Stimulated activated CD4-positive, alpha-beta T cell treated with anti-CD3 and anti-CD28 coated beads, Interleukin-12 subunit alpha, Interleukin-12 subunit beta, amount 100 ng/mL, for 24 hours (primary cell): ENCODE results near the gene HSD17B10.
A peak's percentile ranks its signal among the peaks of the same experiment; 100 is the strongest.
"Not testable (repeated sequence)": the region's sequence is repeated elsewhere in the genome, so short reads cannot be mapped to it uniquely, and the experiment has no call there.

Source experiments
- DNase-seq, 2 experiments: peaks; one replicate each; pipeline ENCODE4 v3.0.0-alpha.2; 2020; ENCODE audit warnings: low read depth in 2 of 2

The HSD17B10 gene

DNA sequence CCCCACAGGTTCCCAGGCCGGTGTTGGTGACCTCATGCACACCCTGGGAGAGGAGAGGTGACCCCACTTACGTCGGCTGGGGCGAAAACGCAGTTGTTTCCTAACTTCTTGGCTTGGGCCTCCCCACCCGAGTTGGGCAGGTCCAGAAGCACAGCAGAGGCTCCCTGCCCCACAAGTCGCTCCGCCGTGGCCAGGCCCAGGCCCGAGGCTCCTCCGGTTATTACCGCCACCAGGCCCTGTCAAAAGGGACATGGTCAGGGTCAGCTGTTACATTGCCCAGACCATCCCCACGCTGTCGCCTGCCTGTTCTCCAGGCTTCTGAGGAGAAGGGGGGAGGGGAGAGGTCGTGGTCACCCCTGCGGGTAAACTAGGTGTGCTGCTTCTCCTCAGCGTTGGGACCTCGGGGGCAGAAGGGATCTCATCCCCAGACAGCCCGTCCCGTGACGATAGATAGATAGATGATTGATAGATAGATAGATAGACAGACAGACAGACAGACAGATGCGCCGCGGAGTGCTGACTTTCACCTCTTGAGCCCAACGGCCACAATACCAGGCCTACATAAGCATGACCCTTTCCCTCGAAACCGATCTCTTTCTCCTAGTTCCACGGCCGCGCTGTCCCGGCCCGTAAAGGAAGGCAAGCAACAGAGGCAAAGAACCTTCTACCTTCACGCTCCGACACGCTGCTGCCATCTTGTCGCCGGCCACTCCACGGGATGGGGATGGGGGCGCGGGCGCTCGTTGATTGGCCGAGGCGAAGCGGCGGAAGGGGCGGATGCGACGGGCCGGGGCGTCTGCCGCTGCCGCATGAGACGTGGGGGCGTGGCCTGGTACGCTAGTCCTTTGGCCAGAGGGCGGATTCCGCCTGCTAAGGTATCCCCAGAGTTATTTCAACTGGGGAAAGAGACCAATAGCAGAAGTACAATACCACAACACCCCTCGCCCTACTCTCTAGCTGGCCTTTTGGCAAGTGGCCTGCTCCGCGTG is at the start of gene HSD17B10:
Gene HSD17B10, minus strand, starts transcription at position 720 of the 989 bp plus-strand sequence. Its CDS starts 25 bp downstream, at position 695.
- peak; percentile 70 to 86 for DNase-seq

DNA sequence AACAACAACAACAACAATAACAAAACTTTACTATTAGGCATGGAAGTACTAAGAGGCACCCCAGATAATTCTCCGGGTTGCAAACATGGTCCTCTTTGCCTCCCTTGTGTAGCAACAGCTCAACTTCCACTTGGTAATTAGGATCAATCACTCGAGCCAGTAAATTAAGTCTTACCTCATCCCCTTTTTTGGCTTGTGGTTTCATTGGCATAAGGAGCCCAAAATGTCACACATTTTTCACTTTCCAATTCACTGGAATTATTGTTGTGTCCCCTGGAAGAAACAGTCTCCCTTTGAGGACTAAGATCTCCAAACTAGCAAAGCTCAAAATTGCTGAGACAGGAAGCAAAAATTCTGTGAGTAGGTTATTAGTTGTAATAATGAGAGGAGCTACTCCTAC is 49.2 kb upstream of the HSD17B10 start:
- no peak for DNase-seq

DNA sequence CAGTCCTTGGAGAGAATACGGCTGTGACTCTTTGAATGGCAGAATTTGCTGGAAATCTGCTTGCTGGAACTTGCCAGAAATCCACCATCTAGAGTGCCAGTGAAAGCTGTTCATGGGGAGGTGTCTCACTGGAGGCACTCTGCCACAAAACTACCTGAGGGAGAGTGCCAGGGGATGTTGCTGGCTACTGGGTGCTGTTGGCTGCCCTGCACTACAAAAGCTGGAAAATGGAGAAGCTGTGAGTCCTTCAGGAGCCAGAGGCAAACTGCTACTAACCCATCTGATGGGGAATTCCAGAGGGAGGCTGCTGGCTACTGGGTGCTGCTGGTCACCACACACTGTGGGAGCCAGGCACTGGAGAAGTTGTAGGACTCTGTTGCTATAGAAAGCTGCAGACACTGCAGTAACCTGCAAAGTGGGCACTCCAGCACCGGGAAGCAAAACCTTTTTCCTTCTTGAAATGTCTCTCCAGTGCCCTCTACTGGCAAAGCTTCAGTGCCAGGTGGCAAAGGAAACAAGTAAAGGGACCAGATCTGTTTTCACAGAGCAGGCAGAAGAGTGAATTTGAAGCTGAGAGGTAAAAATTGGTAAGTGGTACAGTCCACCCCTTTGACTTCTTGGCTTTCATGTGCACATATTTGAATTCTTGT is 47.8 kb upstream of the HSD17B10 start:
- DNase-seq: peak in 1 of 2 experiments; percentile 20

DNA sequence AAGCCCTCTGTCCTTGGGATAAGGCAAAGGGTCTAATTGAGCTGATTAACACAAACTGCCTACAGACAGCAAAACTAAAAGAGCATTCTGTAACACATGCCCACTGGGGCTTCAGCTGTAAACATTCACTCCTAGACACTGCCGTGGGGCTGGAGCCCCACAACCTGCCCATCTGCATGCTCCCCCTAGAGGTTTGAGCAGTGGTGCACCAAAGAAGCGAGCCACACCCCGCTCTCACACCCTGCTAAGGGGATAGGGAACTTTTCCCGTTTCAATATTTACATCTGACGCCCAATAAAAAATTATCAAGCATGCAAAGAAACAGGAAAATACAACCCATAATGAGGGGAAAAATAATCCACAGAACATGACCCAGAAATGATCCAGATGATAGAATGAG is 46.9 kb upstream of the HSD17B10 start:
- no peak for DNase-seq

DNA sequence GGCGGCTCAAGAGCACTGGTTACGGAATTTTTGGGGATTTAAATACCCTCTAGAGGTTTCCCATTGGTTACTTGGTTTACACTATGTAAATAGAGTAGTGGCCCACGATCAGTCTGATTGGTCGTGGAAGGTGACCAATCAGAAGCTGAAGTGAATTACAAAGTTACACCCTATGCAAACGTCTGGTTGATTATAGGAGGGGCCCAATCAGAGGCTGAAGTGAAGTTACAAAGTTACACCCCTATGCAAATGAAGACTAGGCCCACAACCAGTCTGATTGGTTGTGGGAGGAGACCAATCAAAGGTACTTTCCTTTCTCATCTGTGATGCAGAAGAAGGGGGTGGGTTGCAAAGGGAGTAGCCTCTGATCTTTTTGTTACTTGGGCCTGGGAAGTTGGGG is 45.1 kb upstream of the HSD17B10 start:
- no peak for DNase-seq

DNA sequence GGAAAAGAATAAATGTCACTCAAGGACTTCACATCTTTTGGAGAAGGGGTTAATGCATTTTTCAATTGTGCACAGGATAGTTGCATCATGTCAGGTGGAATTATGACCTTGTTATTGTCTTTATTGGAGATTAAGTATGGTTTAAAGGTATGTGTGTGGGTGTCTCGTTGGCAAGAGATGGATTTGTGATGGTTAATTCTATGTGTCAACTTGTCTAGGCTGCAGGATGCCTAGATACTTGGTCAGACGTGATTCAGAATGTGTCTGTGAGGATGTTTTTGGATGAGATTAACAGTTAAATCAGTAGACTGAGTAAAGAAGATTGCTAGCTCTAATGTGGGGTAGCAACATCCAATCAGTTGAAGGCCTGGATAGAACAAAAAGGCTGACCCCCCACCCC is 42.2 kb upstream of the HSD17B10 start:
- no peak for DNase-seq

DNA sequence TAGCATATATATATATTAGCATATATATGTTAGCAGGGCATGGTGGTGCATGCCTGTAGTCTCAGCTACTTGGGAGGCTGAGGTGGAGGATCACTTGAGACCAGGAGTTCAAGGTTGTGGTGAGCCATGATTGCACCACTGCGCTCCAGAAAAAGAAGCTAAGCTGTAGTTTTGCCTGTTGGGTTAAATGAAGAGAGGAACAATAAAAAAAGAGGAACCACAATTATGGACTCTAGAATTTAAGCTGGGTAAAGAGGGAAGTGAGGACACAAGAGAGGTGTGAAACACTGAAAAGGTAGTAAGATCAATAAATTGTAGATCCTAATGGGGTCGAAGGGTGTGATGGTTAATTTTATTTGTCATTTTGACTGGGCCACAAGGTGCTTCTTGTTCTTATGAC is 40.5 kb upstream of the HSD17B10 start:
- no peak for DNase-seq

DNA sequence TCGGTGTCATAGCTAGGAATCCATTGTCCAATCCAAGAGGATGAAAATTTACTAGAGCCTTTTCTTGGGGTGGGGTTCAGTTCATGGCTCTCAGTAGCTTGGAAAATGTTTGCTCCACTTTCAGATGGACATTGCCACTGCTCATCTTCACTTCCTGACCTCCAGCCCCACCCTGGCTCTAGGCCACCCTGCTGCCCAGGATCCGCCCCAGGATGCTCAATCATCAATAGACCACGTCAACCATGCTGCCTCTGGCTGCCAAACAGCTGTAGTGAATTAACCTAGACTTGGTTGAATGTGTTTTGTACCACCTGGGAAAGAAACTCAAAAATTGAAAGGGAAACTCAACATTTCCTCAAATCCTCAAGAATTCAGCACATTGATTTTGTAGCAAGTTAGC is 37.2 kb upstream of the HSD17B10 start:
- DNase-seq: no peak

DNA sequence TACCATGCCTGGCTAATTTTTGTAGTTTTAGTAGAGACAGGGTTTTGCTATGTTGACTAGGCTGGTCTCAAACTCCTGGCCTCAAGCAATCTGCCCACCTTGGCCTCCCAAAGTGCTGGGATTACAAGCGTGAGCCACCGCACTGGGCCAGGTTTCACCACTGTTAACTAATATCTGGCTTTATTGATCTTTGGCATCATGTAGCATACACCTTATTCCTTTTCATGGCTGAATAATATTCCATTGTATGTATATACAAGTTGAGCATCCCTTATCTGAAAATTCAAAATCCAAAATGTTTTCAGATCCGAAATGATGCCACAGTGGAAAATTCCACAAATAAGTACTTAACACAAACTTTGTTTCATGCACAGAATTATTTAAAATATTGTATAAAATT is 34.5 kb upstream of the HSD17B10 start:
- DNase-seq: not testable (repeated sequence)

DNA sequence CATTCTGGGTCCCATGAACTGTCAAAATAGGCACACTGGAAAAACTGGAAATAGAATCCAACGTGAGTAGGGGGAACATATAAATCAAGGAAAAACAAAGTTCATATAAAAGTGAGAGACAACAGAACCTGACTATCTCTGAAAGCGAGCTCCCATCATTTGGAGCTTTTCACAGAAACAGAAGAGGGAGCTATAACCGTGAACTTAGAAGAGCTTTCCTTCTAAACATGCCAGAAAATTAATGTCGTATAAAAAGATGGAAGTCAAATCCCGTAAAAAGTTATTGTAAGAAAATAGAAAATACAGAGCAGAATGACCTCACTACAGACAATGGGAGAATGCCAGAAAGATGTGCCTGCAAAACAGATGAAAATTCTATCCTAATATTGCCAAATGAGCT is 23.9 kb upstream of the HSD17B10 start:
- DNase-seq: no peak

DNA sequence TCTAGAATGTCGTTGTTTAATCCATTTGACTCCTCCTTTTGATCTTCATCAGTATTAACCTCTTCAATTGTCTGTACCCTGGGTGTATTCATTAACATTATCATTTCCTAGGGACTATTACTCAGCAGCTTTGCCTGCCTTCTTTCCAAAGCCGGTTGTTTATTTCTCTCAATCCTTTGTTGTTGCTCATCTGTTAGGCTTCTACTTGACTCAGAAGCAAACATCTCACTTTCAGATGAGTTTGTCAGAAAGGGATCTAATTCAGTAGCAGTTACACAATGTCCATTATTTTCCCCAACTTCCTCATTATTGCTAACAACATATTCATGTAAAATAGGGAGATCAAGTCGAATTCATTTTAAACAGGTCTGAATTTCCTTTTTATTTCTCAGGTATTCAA is 22.1 kb upstream of the HSD17B10 start:
- no peak for DNase-seq

DNA sequence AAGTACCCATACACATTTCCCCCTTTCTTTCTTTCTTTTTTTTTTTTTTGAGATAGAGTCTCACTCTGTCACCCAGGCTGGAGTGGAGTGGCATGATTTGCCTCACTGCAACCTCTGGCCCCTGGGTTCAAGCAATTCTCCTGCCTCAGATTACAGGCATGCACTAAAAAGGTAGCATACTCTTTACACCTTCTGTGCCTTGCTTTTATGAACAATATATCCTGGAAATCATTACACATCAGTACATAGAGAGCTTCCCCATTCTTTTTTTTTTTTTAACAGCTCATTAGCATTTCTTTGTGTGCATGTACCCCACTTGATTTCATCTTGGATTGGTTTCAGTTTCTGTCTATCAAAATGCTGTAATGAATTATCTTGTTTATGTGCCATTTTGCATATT is 18.6 kb upstream of the HSD17B10 start:
- DNase-seq: no peak

DNA sequence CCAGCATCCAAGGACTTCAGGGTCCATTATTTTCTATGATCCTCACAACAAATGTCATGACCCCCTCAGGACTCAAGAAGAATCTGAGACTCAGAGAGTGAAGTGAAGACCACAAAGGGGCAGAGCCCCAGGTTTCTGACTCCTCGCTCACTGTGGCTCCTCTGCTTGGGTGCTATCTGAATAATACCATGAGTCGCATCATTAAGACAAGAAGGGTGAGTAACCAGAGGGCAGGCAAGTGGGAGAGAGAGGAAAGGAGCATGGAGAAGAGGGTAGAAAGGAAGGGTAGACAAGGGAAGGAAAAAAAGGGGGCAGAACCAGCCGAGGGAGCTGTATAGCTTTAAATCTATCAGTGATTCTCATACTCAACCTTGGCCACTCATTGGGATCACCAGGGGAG is 15.5 kb upstream of the HSD17B10 start:
- DNase-seq: no peak

DNA sequence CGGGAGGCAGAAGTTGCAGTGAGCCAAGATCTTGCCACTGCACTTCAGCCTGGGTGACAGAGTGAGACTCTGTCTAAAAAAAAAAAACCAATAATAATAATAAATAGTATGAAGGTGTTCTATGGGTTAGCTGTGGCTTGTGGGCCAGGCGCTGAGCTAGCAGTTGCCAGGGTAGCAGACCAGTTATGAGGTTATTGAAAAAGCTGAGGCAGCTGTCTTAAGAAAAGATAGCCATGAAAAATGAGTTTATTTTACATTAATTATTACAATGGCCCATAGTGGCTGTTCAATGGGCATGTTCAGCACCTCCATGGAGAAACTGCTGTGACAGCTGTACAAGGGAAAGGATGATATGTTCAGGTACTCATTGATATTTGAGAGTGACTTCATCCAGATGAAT is 13.3 kb upstream of the HSD17B10 start:
- no peak for DNase-seq

DNA sequence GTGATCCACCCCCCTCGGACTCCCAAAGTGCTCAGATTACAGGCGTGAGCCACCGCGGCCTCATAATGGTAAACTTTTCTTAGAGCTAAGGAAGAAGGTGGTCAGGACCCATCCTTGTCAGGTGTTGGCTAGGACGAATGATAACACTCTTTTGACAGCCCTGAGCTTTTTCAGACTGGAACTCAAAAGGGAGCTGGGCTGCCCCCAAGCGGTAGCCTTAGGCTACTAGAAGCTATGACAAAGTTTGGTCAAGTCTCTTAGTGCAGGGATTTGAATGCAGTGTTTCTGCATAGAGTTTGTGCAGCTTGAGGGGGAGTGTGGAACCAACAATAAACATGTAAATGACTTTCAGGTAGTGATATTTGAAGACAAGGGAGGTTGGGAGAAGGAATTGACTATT is 11.8 kb upstream of the HSD17B10 start:
- DNase-seq: no peak

DNA sequence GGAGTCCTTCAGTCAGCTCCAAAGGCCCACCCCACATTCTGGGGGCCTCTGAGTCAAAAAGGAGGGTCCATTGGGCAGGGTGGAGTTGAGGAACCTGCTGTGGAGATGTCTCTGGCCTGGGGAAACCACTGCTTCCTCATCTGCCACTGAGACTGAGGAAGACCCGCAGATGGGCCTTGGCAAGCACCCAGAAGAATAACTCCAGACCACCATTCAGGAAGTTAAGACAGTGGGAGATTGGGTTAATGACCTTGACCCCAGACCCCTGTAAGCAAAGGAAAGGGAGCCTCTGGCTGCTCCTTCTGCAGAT is 8.1 kb upstream of the HSD17B10 start:
- no peak for DNase-seq

DNA sequence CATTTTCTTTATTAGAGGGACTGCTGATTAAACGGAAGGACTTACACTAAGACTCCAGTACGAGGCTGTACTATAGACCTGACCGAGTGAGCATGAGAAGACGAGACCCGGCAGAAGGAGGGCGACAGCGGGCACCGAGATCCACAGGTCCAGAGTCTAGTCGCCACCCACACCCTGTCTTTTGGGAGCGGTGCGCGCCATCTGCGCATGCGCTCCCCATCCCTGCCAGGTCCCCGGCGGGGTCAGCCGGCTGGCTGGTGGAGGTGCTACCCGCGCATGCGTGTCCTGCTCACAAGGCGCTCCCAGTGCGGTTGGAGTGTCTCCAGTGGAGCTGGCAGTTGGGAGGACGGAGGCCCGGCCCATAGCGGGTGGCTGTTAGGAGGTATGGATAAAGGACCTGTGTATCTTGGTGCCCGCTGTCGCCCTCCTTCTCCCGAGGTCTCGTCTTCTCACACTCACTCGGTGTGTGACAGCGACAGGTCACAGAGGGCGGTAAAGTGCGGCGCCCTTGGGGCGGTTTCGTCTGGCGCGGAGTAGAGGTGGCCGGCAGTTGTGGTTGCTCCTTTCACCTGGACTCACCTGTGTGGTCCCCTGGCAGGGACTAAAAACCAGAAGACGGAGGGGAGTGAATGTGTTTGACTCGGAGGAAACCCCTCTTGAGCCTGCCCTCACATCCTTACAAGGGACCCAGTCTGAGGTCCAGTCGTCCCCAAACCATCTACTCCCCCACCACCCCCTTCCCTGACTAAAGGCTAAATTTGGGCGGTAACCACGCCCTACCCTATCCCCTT is 7.6 kb upstream of the HSD17B10 start:
- DNase-seq: peak; percentile 48 to 71

DNA sequence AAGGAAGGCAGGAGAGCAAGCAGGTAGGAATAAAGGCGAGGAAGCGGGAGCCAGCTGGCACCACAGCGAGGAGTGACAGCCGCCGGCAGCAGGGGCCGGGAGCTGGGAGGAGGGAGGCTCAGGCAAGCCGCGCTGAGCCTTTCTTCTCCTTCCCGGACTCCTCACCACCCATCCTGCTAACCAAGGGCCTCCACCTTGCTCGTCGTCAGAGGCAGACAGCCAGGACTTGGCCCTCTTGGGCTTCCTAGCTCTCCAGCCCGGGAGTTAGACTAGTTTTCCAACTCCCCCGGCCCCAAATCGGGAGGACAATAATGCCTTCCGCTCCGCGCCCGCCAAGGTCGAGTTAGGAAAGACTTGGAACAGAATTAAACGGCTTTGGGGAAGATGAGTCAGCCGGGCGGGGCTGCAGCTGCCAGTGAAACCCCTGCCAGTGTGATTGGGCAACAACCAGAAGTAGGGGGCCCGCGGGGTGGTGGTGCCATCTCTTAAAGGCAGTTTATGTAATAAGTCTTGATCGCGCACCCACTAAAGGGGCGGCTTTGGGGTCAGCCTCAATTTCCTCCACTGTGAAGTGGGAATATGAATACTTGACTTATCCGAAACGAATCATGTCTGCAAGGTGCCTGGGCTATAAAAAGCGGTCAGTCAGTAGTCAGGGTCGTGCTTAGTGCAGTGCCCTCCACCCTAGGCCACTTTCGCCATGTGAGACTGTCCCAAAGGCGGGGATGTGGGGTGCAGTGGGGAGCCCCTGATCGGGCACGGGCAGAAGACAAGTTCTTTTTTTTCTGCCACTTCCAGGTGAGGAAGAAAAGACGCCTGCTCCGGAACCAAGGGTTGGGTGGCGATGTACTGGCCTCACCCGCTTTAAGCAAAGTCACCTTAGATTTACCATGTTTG is 6.7 kb upstream of the HSD17B10 start:
- DNase-seq: no peak

DNA sequence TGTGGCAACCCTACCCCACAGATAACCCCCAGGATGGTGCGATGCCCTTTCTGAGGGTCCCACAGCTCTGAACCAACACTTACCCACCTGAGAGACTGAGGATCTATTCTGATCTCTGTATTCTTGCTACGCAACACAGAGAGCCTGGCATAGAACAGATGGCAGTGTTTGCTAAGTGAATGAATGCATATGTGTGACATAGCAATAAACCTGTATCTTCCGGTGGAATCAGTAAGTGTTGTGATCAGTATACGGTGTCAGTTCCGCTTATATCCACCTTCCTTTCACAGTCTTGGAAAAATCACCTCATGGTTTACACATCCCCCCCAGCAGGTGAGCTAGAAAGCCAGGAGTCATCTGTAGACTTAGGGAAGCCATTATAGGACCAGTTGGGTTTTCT is 5.9 kb upstream of the HSD17B10 start:
- no peak for DNase-seq

DNA sequence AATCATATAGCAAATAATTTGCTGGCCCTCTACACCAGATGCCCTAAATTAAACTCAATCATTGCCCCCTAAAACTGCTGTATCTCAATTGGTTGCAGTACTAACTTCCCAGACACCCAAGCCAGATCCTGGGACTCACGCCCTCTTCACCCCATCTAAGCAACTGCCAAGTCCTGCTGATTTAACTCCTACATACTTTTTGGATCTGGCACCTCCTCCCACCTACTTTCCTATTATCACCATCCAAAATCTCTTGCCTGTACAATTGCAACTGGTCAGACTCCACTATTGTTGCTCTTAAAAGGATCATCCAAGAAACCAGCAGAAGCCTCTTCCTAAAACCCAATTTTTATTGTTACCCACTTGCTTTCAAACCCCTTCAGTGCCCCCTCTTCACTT is 4.7 kb upstream of the HSD17B10 start:
- no peak for DNase-seq

DNA sequence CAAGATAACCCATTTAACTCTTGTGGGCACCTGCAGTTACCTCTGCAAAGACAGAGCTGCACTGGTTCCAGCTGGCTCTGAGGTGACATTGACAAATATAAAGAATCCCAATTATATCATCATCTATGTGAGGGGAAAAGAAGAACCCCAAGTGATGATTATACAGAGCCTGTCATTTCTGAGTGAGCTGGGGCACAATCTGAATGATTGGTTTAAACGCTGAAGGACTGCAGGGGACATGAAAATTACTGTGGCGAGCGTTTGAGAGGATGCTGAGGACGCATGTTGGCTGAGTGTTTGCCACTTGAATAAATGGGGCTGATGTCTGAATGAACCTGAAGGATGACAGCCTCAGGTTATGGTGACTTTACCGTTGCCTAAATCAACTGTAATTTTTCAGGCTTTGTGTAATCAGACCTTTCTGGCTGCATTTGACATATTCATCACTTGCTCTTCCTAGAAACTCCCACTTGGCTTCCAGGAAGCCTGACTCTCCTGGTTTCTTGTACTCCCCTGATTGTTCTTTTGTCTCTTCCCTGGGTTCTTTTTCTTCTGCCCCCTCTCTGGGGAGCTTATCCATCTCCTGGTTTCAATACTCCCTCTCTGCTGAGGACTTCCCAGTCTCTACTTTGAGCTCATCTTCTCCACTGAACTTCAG is 4.1 kb upstream of the HSD17B10 start:
- DNase-seq: no peak
